IMR-90 (cell line): ENCODE data around the gene MSLN. TPM values are rescaled to one million over a fixed set of nuclear protein-coding genes. Genes with fewer than 3 reads are reported as not detected.

Experiments
- ATAC-seq: fragments of 200-7000 bp; cut with Tn5 transposase; 2 replicates; pipeline ENCODE4 v1.9.1; 2020; ENCODE audit warnings: low read depth, mild to moderate bottlenecking, moderate library complexity
- BruUV-seq: library from RNA; stranded (reverse); fragments of 400-500 nt; replicated peaks from 2 replicates; lab custom pipeline; 2021; lab: Mats Ljungman, UMichigan
- CTCF ChIA-PET: fragments of 300-600 bp; formaldehyde crosslinking; extraction: SDS; loops from one replicate; lab custom pipeline; 2021; ENCODE audit warnings: antibody characterized with exemption; lab: Yijun Ruan, JAX
- POLR2A ChIA-PET: fragments of 300-600 bp; sonication (Branson Sonifier 250); formaldehyde crosslinking; loops from one replicate; lab custom pipeline; 2022; ENCODE audit warnings: antibody characterized with exemption; ENCODE audit not compliant: unreplicated experiment; lab: Charles Lee
- DNase-seq: peaks from one replicate; pipeline ENCODE4 v3.0.0; 2013
- H2AFZ ChIP-seq: replicated peaks from 2 replicates; pipeline ENCODE3; 2013; ENCODE audit warnings: low read length, mild to moderate bottlenecking; ENCODE audit not compliant: poor library complexity
- H2AK5ac ChIP-seq: 2 replicates; pipeline ENCODE4 v1.6.1; 2013; ENCODE audit warnings: low read depth, low read length, inconsistent platforms
- H2AK9ac ChIP-seq: replicated peaks from 2 replicates; pipeline ENCODE3; 2013; ENCODE audit warnings: mild to moderate bottlenecking, low read depth, low read length, moderate library complexity; ENCODE audit not compliant: poor library complexity
- H2BK120ac ChIP-seq: 2 replicates; pipeline ENCODE4 v1.6.1; 2013; ENCODE audit warnings: low read depth, low read length, inconsistent platforms
- H2BK15ac ChIP-seq: 3 replicates; pipeline ENCODE4 v1.6.1; 2013; ENCODE audit warnings: low read depth, low read length, inconsistent platforms
- H2BK20ac ChIP-seq: 2 replicates; pipeline ENCODE4 v1.6.1; 2013; ENCODE audit warnings: low read depth, mild to moderate bottlenecking, inconsistent platforms, low read length, moderate library complexity
- H2BK5ac ChIP-seq: 2 replicates; pipeline ENCODE4 v1.6.1; 2013; ENCODE audit warnings: mild to moderate bottlenecking, low read depth, low read length, inconsistent platforms; ENCODE audit not compliant: poor library complexity, severe bottlenecking
- H3K14ac ChIP-seq: replicated peaks from 2 replicates; pipeline ENCODE4 v1.6.1; 2013; ENCODE audit warnings: low read depth, low read length, inconsistent platforms
- H3K18ac ChIP-seq: 2 replicates; pipeline ENCODE4 v1.6.1; 2013; ENCODE audit warnings: low read depth, low read length, control low read depth
- H3K23ac ChIP-seq: 2 replicates; pipeline ENCODE4 v1.6.1; 2013; ENCODE audit warnings: low read depth, low read length, inconsistent platforms
- H3K27ac ChIP-seq: 2 replicates; pipeline ENCODE4 v1.5.1; 2013; ENCODE audit warnings: mild to moderate bottlenecking, control low read depth, low read length; ENCODE audit not compliant: insufficient read depth
- H3K27me3 ChIP-seq: 2 replicates; pipeline ENCODE4 v1.6.1; 2013; ENCODE audit warnings: low read length; ENCODE audit not compliant: control insufficient read depth, insufficient read depth
- H3K36me3 ChIP-seq: 2 replicates; pipeline ENCODE4 v1.6.1; 2013; ENCODE audit warnings: low read length, mixed read lengths; ENCODE audit not compliant: control insufficient read depth, insufficient read depth
- H3K4ac ChIP-seq: 2 replicates; pipeline ENCODE4 v1.6.1; 2013; ENCODE audit warnings: low read depth, low read length, inconsistent platforms
- H3K4me1 ChIP-seq: 2 replicates; pipeline ENCODE4 v1.6.1; 2013; ENCODE audit warnings: low read length, mixed read lengths; ENCODE audit not compliant: control insufficient read depth, insufficient read depth
- H3K4me2 ChIP-seq: 2 replicates; pipeline ENCODE4 v1.6.1; 2013; ENCODE audit warnings: low read depth, mild to moderate bottlenecking, control low read depth, low read length, moderate library complexity
- H3K4me3 ChIP-seq: 2 replicates; pipeline ENCODE4 v1.5.1; 2013; ENCODE audit warnings: low read depth, mild to moderate bottlenecking, control low read depth, low read length, moderate library complexity; ENCODE audit not compliant: insufficient read depth
- H3K56ac ChIP-seq: 2 replicates; pipeline ENCODE4 v1.6.1; 2013; ENCODE audit warnings: low read length, inconsistent platforms; ENCODE audit not compliant: insufficient read depth; ENCODE audit errors: extremely low read depth
- H3K79me1 ChIP-seq, 2 experiments: 2 replicates each; pipeline ENCODE4 v1.6.1; 2013; ENCODE audit warnings: low read length in 2 of 2, inconsistent platforms in 1 of 2, low read depth in 1 of 2
- H3K9ac ChIP-seq: 2 replicates; pipeline ENCODE4 v1.6.1; 2013; ENCODE audit warnings: low read depth, low read length, control low read depth
- H3K9me1 ChIP-seq: 2 replicates; pipeline ENCODE4 v1.6.1; 2013; ENCODE audit warnings: low read length, inconsistent platforms; ENCODE audit not compliant: insufficient read depth
- H3K9me3 ChIP-seq: 2 replicates; pipeline ENCODE4 v1.6.1; 2013; ENCODE audit warnings: low read length; ENCODE audit not compliant: control insufficient read depth, insufficient read depth
- H4K20me1 ChIP-seq: 2 replicates; pipeline ENCODE4 v1.6.1; 2013; ENCODE audit warnings: low read length, inconsistent platforms; ENCODE audit not compliant: insufficient read depth
- H4K5ac ChIP-seq: 2 replicates; pipeline ENCODE4 v1.6.1; 2013; ENCODE audit warnings: mild to moderate bottlenecking, low read depth, low read length, control low read depth
- H4K8ac ChIP-seq, 2 experiments: 2 replicates each; pipeline ENCODE4 v1.6.1; 2013; ENCODE audit warnings: low read depth in 2 of 2, low read length in 2 of 2, control low read depth in 1 of 2, inconsistent platforms in 1 of 2
- H4K91ac ChIP-seq: 2 replicates; pipeline ENCODE4 v1.6.1; 2013; ENCODE audit warnings: low read depth, low read length, inconsistent platforms; ENCODE audit not compliant: insufficient read depth
- CHD1 ChIP-seq: IDR thresholded peaks from 2 replicates; pipeline ENCODE4 v1.6.1; 2012; ENCODE audit warnings: low read depth, low read length, improper control_type of control experiment
- WGBS, 2 experiments: methylation state at CpG; one replicate each; pipeline versions ENCODE4 v1.1.5 to v1.1.7; 2013; ENCODE audit warnings: missing lambda C conversion rate in 2 of 2; ENCODE audit not compliant: insufficient read length in 1 of 2; ENCODE audit errors: extremely low coverage in 2 of 2; 5-methylcytosine and 5-hydroxymethylcytosine counted together
- dilution Hi-C: fragments of 300-500 bp; cut with HindIII; formaldehyde crosslinking; loops from one replicate; pipeline ENCODE4 v1.14.3; 2018; ENCODE audit warnings: low sequenced_read_pairs; ENCODE audit not compliant: unreplicated experiment
- in situ Hi-C: fragments of 300-500 bp; cut with MboI; formaldehyde crosslinking; loops from 3 replicates; pipeline ENCODE4 v1.14.3; 2019; ENCODE audit warnings: low sequenced_read_pairs, inconsistent platforms, mixed read lengths
- intact Hi-C: fragments of 100-400 bp; cut with micrococcal nuclease; formaldehyde crosslinking; loops from 2 replicates; pipeline ENCODE4 v1.10.0; 2022
- polyA plus RNA-seq, 3 experiments: library from polyadenylated mRNA; depleted of rRNA; stranded (reverse); fragments of >200 nt; gene quantifications; 2 replicates each; pipeline ENCODE4 v1.2.3, GENCODE V29; 2012; ENCODE audit warnings: low replicate concordance in 1 of 3
- total RNA-seq: library from RNA; depleted of rRNA; stranded (reverse); fragments of >200 nt; gene quantifications from 2 replicates; pipeline ENCODE4 v1.2.3, GENCODE V29; 2012
- TF ChIP-seq, protein P1 (sequence below): fragments of 150-350 bp; IDR thresholded peaks from 2 replicates; pipeline ENCODE4 v1.6.1; 2017; ENCODE audit warnings: mild to moderate bottlenecking, antibody characterized with exemption, low read length, low read depth

Gene MSLN
- total and polyA plus RNA-seq, 2 of the 4 experiments (the other 2 are of a cell fraction), result 0.14 TPM; not detected in 1

DNA sequence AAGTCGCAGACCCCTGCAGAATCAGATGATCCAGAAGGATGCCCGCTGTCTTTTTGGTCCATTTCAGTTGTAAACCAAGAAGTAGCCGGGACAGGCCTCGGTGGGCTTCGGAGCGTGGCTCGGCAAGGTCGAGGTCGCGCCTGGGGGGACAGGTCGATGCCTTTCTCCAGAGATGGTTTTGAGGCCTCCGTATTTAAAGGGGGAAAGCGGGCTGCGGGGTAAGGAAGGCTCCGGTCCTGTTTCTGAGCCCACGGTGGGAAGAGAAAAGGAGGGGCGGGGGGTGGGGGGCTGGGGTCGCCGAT lies 47.5 kb downstream of the MSLN start:
- Histone ChIP-seq H4K20me1 (no peaks in the 10 kb centered on the region), H3K18ac (peak overlapping the region; percentile 63; the same call in 1 of the 2 replicates), H3K9ac (peak overlapping the region; percentile 76), H4K8ac (peak overlapping the region; percentile 51 to 88), H3K23ac (peak overlapping the region; percentile 57; the same call in 1 of the 2 replicates), H3K9me3 (no peaks in the 10 kb centered on the region; the same call in 1 of the 2 replicates), H2BK5ac (peak overlapping the region; percentile 19), H4K91ac (no peak overlapping the region; the same call in 1 of the 2 replicates), H3K36me3 (no peaks in the 10 kb centered on the region), H3K9me1 (0 out of 2 replicates have a peak, but pooled peaks cover 3% of the 10 kb centered on the region), H3K14ac (peak overlapping the region; percentile 76; the same call in 1 of the 2 replicates), H3K56ac (no peak overlapping the region), H2AFZ (peak overlapping the region; percentile 87), H3K4me2 (peak overlapping the region; percentile 92), H2BK15ac (no peak overlapping the region), H3K27ac (peak overlapping the region; percentile 30), H3K27me3 (no peaks in the 10 kb centered on the region), H3K4ac (peak overlapping the region; percentile 78), H2BK20ac (no peak overlapping the region), H3K79me1 (peaks cover 4 to 12% of the 10 kb centered on the region in 2 experiments; a peak in 3 of 4 replicates), H3K4me1 (peaks cover 3% of the 10 kb centered on the region; the same call in 1 of the 2 replicates), H3K4me3 (peak overlapping the region; percentile 84), H2BK120ac (no peak overlapping the region), H4K5ac (peak overlapping the region; percentile 87), H2AK9ac (no peak overlapping the region), H2AK5ac (0 out of 2 replicates have a peak overlapping the region, but pooled peaks have one; percentile 28)
- TF ChIP-seq, protein P1, sequence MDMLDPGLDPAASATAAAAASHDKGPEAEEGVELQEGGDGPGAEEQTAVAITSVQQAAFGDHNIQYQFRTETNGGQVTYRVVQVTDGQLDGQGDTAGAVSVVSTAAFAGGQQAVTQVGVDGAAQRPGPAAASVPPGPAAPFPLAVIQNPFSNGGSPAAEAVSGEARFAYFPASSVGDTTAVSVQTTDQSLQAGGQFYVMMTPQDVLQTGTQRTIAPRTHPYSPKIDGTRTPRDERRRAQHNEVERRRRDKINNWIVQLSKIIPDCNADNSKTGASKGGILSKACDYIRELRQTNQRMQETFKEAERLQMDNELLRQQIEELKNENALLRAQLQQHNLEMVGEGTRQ, result no peak
- no peak for TF ChIP-seq CHD1
- DNase-seq (no peak), ATAC-seq (no peak; the same call in 1 of the 2 replicates)
- intact Hi-C loops, result no loop called here
- CTCF ChIA-PET, result no interaction called here
- BruUV-seq, result no TSS peak
- dilution Hi-C loops, result no loop called here
- in situ Hi-C loops, result loop anchor here (25.0 kb wide), 1 partner anchor 404 kb away; no protein-coding TSS in a partner anchor
- POLR2A ChIA-PET, result no interaction called here
- WGBS, 2 experiments, result 35% methylated on average over 4 of the region's 19 CpGs; no CpG with 5 or more reads in 1 of the 2 experiments
